Activated CD8-positive, alpha-beta memory T cell treated with anti-CD3 and anti-CD28 coated beads for 1 hour (primary cell): ENCODE results near the gene NLGN4X.

Experiments
- DNase-seq, 2 donors: peaks; one replicate each; pipeline ENCODE4 v3.0.0-alpha.2; 2020; ENCODE audit warnings: low read depth in 1 of 2; ENCODE audit errors: extremely low read depth in 1 of 2

Gene NLGN4X

GRCh38 chrX:6159468-6159867 lies 69.2 kb downstream of the NLGN4X start:
- DNase-seq = no peak

GRCh38 chrX:6151971-6152370 lies 76.7 kb downstream of the NLGN4X start:
- no peak for DNase-seq

- no peak for DNase-seq
Observed at GRCh38 chrX:6149060-6149872, 79.4 kb downstream of the NLGN4X start.

- no peak for DNase-seq
Observed at GRCh38 chrX:6134255-6134654, 94.4 kb downstream of the NLGN4X start.

- no peak for DNase-seq
Observed at GRCh38 chrX:6132970-6133369, 95.7 kb downstream of the NLGN4X start.

- DNase-seq = no peak
Observed at GRCh38 chrX:6131287-6131686, 97.4 kb downstream of the NLGN4X start.

GRCh38 chrX:6129195-6129594 lies 99.5 kb downstream of the NLGN4X start:
- DNase-seq = no peak

- DNase-seq = no peak
Observed at GRCh38 chrX:6120329-6120728, 108.3 kb downstream of the NLGN4X start.

GRCh38 chrX:6095469-6095868 lies 133.2 kb downstream of the NLGN4X start:
- DNase-seq = no peak

- no peak for DNase-seq
Observed at GRCh38 chrX:6074532-6074931, 154.1 kb downstream of the NLGN4X start.

GRCh38 chrX:6071731-6072130 lies 156.9 kb downstream of the NLGN4X start:
- no peak for DNase-seq

- no peak for DNase-seq
Observed at GRCh38 chrX:6067600-6067999, 161.1 kb downstream of the NLGN4X start.

- DNase-seq = no peak
Observed at GRCh38 chrX:6053141-6053540, 175.5 kb downstream of the NLGN4X start.

- DNase-seq = no peak
Observed at GRCh38 chrX:6052111-6052745, 176.4 kb downstream of the NLGN4X start.

GRCh38 chrX:6049132-6049531 lies 179.5 kb downstream of the NLGN4X start:
- no peak for DNase-seq

- DNase-seq = no peak
Observed at GRCh38 chrX:6041630-6042029, 187.0 kb downstream of the NLGN4X start.

GRCh38 chrX:6029014-6029413 lies 199.7 kb downstream of the NLGN4X start:
- no peak for DNase-seq

- no peak for DNase-seq
Observed at GRCh38 chrX:6026980-6027379, 201.7 kb downstream of the NLGN4X start.

- DNase-seq = no peak
Observed at GRCh38 chrX:6026429-6026828, 202.2 kb downstream of the NLGN4X start.

GRCh38 chrX:6024204-6024603 lies 204.5 kb downstream of the NLGN4X start:
- no peak for DNase-seq

GRCh38 chrX:6021316-6022091 lies 207.2 kb downstream of the NLGN4X start:
- DNase-seq = no peak

- no peak for DNase-seq
Observed at GRCh38 chrX:6019076-6019475, 209.6 kb downstream of the NLGN4X start.
